Ovary (tissue), 3 donors: ENCODE data around the gene LMAN2L.

Source experiments
- CTCF ChIP-seq, 3 donors: fragments of 450-650 bp in 2 of 3; fragments of 200-600 bp in 1 of 3; IDR thresholded peaks; one replicate each; pipeline versions ENCODE4 v1.5.1 to v1.8.0; 2016 to 2022; ENCODE audit warnings: antibody characterized with exemption in 3 of 3, mild to moderate bottlenecking in 1 of 3
- POLR2A ChIP-seq: fragments of 450-650 bp; IDR thresholded peaks from one replicate; pipeline ENCODE4 v1.6.1; 2017; ENCODE audit warnings: antibody characterized with exemption, mild to moderate bottlenecking, moderate library complexity
- donor health status: DM: no; HTN: no; CAD: no.

- TF ChIP-seq CTCF (IDR thresholded peaks at IDR 0.05) (no peak), POLR2A (no peak)
Observed at GRCh38 chr2:96756788-96757476, 17.1 kb upstream of the LMAN2L start.
